Epithelial cell of proximal tubule (primary cell): Measurements from ENCODE around the gene HNRNPK. TPM values are rescaled to one million over a fixed set of nuclear protein-coding genes. Genes with fewer than 3 reads are reported as not detected.
"Not testable (repeated sequence)": the region's sequence is repeated elsewhere in the genome, so short reads cannot be mapped to it uniquely, and the experiment has no call there.

Experiments used
- DNase-seq: peaks from one replicate; pipeline ENCODE4 v3.0.0-alpha.2; 2011; ENCODE audit warnings: low read depth
- H3K4me3 ChIP-seq: 2 replicates; pipeline ENCODE4 v1.5.1; 2011; ENCODE audit warnings: low read depth, mild to moderate bottlenecking, low read length
- CTCF ChIP-seq: conservative IDR thresholded peaks from 2 replicates; pipeline ENCODE4 v1.5.1; 2012; ENCODE audit warnings: low read depth, mild to moderate bottlenecking, low read length
- total RNA-seq: library from RNA; depleted of rRNA; stranded (reverse); fragments of >200 nt; gene quantifications from 2 replicates; pipeline ENCODE4 v1.2.3, GENCODE V29; 2015

HNRNPK gene
- total RNA-seq, 1 donor from 2014 or later: 569 TPM

- no peak for DNase-seq
- peak overlapping the region; percentile 69 for H3K4me3 ChIP-seq
- TF ChIP-seq CTCF: no peak
Observed at GRCh38 chr9:83956436-83957247, 23.4 kb downstream of the HNRNPK start.

- TF ChIP-seq CTCF: no peak
- DNase-seq: no peak
- peak overlapping the region; percentile 69 for H3K4me3 ChIP-seq
Observed at GRCh38 chr9:83956086-83956435, 24.0 kb downstream of the HNRNPK start.

- not testable (repeated sequence) for DNase-seq, H3K4me3 ChIP-seq
Observed at GRCh38 chr9:83948096-83948495, 31.9 kb downstream of the HNRNPK start.

- no peak overlapping the region for H3K4me3 ChIP-seq
- no peak for DNase-seq
- TF ChIP-seq CTCF: no peak
Observed at GRCh38 chr9:83940590-83941303, 39.3 kb downstream of the HNRNPK start.

GRCh38 chr9:83937861-83938455 lies 42.1 kb downstream of the HNRNPK start:
- no peak for DNase-seq
- peak; percentile 67 for TF ChIP-seq CTCF
- H3K4me3 ChIP-seq: no peak overlapping the region

GRCh38 chr9:83936523-83936922 lies 43.5 kb downstream of the HNRNPK start:
- no peak overlapping the region for H3K4me3 ChIP-seq
- no peak for TF ChIP-seq CTCF
- no peak for DNase-seq

- H3K4me3 ChIP-seq: no peak overlapping the region
- DNase-seq: no peak
- no peak for TF ChIP-seq CTCF
Observed at GRCh38 chr9:83935276-83935935, 44.6 kb downstream of the HNRNPK start.
